Measurements from ENCODE around the gene SP140. TPM values are rescaled to one million over a fixed set of nuclear protein-coding genes. Genes with fewer than 3 reads are reported as not detected.

The SP140 gene
- total and polyA plus RNA-seq, 2 of the 8 experiments (the other 6 are each of a cell fraction or from before 2014, with no cell fraction given), result 0.23 to 1.3 TPM

DNA sequence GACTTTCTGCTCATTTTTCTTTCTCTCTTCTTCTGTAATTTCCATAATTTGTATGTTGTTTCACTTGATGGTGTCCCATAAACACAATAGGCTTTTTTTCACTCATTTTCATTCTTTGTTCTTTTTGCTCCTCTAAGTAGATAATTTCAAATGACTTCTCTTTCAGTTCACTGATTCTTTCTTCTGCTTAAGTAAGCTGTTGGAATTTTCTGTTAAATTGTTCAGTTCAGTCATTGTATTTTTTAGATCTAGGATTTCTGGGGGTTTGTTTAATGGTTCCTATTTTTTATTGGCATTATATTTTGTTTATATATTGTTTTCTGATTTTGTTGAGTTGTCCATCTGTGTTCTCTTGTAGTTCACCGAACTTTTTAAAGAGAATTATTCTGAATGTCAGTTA, 120.9 kb downstream of the SP140 start:
- Histone ChIP-seq H3K79me1 (ENCODE audit: low read depth, low read length) (no peaks in the 10 kb centered on the region), H4K20me1 (replicated peaks in 1 of 2; ENCODE audit: control insufficient read depth in 1 of 2, insufficient read depth in 2 of 2, low read length in 2 of 2) (no peaks in the 10 kb centered on the region), H3K18ac (ENCODE audit: extremely low read depth, low read length) (no peak overlapping the region), H3K36me3 (ENCODE audit: control insufficient read depth in 2 of 4, insufficient read depth in 4 of 4, low read length in 3 of 4) (no peaks in the 10 kb centered on the region), H2BK20ac (ENCODE audit: low read length) (no peak overlapping the region), H3K56ac (replicated peaks; ENCODE audit: insufficient read length, low read depth, low read length) (no peak overlapping the region), H2BK5ac (ENCODE audit: low read depth, low read length) (no peak overlapping the region), H3K27me3 (replicated peaks in 1 of 4; ENCODE audit: control insufficient read depth in 3 of 4, extremely low read depth in 1 of 4, insufficient read depth in 3 of 4, low read length in 3 of 4) (no peaks in the 10 kb centered on the region), H3K23me2 (ENCODE audit: low read depth, low read length) (no peaks in the 10 kb centered on the region), H3K4ac (replicated peaks; ENCODE audit: insufficient read length, low read depth, low read length) (no peak overlapping the region), H2AK5ac (ENCODE audit: low read depth, low read length) (no peak overlapping the region), H4K91ac (replicated peaks; ENCODE audit: insufficient read length, low read length) (no peak overlapping the region), H3K27ac (ENCODE audit: low read depth, low read length) (no peak overlapping the region), H3K4me3 (ENCODE audit: extremely low read depth in 1 of 4, insufficient read depth in 2 of 4, low read depth in 3 of 4, low read length in 4 of 4) (no peak overlapping the region), H2BK120ac (replicated peaks; ENCODE audit: low read depth, low read length) (no peak overlapping the region), H3K79me2 (ENCODE audit: control insufficient read depth in 1 of 2, insufficient read depth in 2 of 2, low read length in 2 of 2) (no peaks in the 10 kb centered on the region), H3K4me2 (ENCODE audit: insufficient read depth in 1 of 2, low read depth in 2 of 2, low read length in 2 of 2) (no peak overlapping the region), H2BK12ac (ENCODE audit: low read depth, low read length) (no peak overlapping the region), H3K14ac (ENCODE audit: insufficient read length) (no peak overlapping the region), H3K4me1 (replicated peaks in 1 of 4; ENCODE audit: control insufficient read depth in 3 of 4, insufficient read depth in 4 of 4, low read length in 3 of 4) (no peaks in the 10 kb centered on the region), H4K5ac (ENCODE audit: insufficient read length, low read depth, low read length) (no peak overlapping the region), H2AFZ (ENCODE audit: low read length) (no peak overlapping the region), H3K9me3 (ENCODE audit: insufficient read depth in 2 of 2, low read depth in 1 of 2, low read length in 1 of 2) (peaks cover 0 to 2% of the 10 kb centered on the region in 2 experiments; a peak in 1 of 4 replicates), H2BK15ac (ENCODE audit: low read length) (no peak overlapping the region), H4K8ac (ENCODE audit: extremely low read depth, insufficient read depth, low read length) (no peak overlapping the region), H3K23ac (ENCODE audit: insufficient read length) (no peak overlapping the region), H3K9ac (replicated peaks in 1 of 4; ENCODE audit: extremely low read depth in 1 of 4, low read depth in 3 of 4, low read length in 3 of 4) (no peak overlapping the region)
- POLR2A ChIA-PET (ENCODE audit: partially characterized antibody), result no interaction called here
- CTCF ChIA-PET (ENCODE audit: partially characterized antibody), result no interaction called here
- FAIRE-seq (no peak), DNase-seq (ENCODE audit: low read depth in 1 of 2, low spot score in 2 of 2) (no peak)
- 82% methylated on average over 1 of the region's 1 CpG; no CpG with 5 or more reads in 1 of the 2 experiments for whole genome bisulfite sequencing, 2 experiments (ENCODE audit: extremely low coverage in 1 of 2, insufficient coverage in 1 of 2, insufficient read length in 1 of 2, insufficient replicate concordance in 2 of 2, low coverage in 1 of 2, low lambda C conversion rate in 2 of 2, missing lambda C conversion rate in 1 of 2)
- no peak for TF ChIP-seq JUND (IDR thresholded peaks at IDR 0.05; ENCODE audit: low read length)
- no peak for TF ChIP-seq RNF2 (IDR thresholded peaks at IDR 0.05; ENCODE audit: borderline replicate concordance, low read depth, low read length, missing control alignments, poor library complexity, severe bottlenecking)
- no peak for TF ChIP-seq FOSL1 (IDR thresholded peaks at IDR 0.05; ENCODE audit: insufficient read depth, low read depth, low read length)
- TF ChIP-seq TAF1 (IDR thresholded peaks at IDR 0.05; ENCODE audit: low read depth, low read length), result no peak
- TF ChIP-seq SAP30 (IDR thresholded peaks at IDR 0.05; ENCODE audit: insufficient read depth, insufficient replicate concordance, low read length), result no peak
- TF ChIP-seq KDM4A (IDR thresholded peaks at IDR 0.05; ENCODE audit: low read depth, low read length, severe bottlenecking), result no peak
- TF ChIP-seq POLR2AphosphoS5 (IDR thresholded peaks at IDR 0.05; ENCODE audit: low read depth, low read length), result no peak
- TF ChIP-seq RXRA (IDR thresholded peaks at IDR 0.05; ENCODE audit: insufficient read depth, low read depth, low read length), result no peak
- TF ChIP-seq, protein P1, sequence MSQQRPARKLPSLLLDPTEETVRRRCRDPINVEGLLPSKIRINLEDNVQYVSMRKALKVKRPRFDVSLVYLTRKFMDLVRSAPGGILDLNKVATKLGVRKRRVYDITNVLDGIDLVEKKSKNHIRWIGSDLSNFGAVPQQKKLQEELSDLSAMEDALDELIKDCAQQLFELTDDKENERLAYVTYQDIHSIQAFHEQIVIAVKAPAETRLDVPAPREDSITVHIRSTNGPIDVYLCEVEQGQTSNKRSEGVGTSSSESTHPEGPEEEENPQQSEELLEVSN (IDR thresholded peaks at IDR 0.05), result no peak
- TF ChIP-seq PHF8 (conservative IDR thresholded peaks at IDR 0.05; ENCODE audit: low read depth, low read length), result no peak
- no peak for TF ChIP-seq CEBPB (IDR thresholded peaks at IDR 0.05; ENCODE audit: low read depth, low read length)
- TF ChIP-seq GTF2F1 (IDR thresholded peaks at IDR 0.05; ENCODE audit: borderline replicate concordance, low read depth, low read length), result no peak
- no peak for TF ChIP-seq ZNF274 (IDR thresholded peaks at IDR 0.05; ENCODE audit: borderline replicate concordance, extremely low read depth, low read length)
- no peak for TF ChIP-seq SIX5 (IDR thresholded peaks at IDR 0.05; ENCODE audit: low read depth, low read length)
